SU-DHL-6 (cell line): ENCODE results near the gene ARL11.
"Not testable (repeated sequence)": the region's sequence is repeated elsewhere in the genome, so short reads cannot be mapped to it uniquely, and the experiment has no call there.

Experiments used
- H2AFZ ChIP-seq: fragments of 200-600 bp; sonication (generic); 2 replicates; pipeline ENCODE4 v1.6.1; 2014; ENCODE audit warnings: low read depth, mild to moderate bottlenecking, moderate library complexity, mixed read lengths, antibody characterized with exemption, low read length; ENCODE audit not compliant: severe bottlenecking
- H3F3A ChIP-seq: fragments of 200-600 bp; shearing (Covaris generic); 2 replicates; pipeline ENCODE4 v1.6.0; 2016; ENCODE audit warnings: antibody characterized with exemption, mild to moderate bottlenecking; ENCODE audit not compliant: insufficient read depth
- H3K27ac ChIP-seq: fragments of 200-600 bp; sonication (generic); 2 replicates; pipeline ENCODE4 v1.5.1; 2016; ENCODE audit warnings: low read depth, mild to moderate bottlenecking, low read length, moderate library complexity, mixed read lengths
- H3K27me3 ChIP-seq: fragments of 200-600 bp; sonication (generic), shearing (Covaris generic); 2 replicates; pipeline ENCODE4 v1.6.0; 2014; ENCODE audit warnings: mild to moderate bottlenecking, low read length
- H3K36me3 ChIP-seq: fragments of 200-600 bp; sonication (generic); 2 replicates; pipeline ENCODE4 v1.6.1; 2014; ENCODE audit warnings: mild to moderate bottlenecking, low read length, mixed read lengths
- H3K4me2 ChIP-seq: fragments of 300-600, 200-600 bp; shearing (Covaris generic), sonication (generic); 2 replicates; pipeline ENCODE4 v1.6.0; 2014; ENCODE audit warnings: low read length, low read depth, mild to moderate bottlenecking; ENCODE audit not compliant: poor library complexity, severe bottlenecking
- H3K4me3 ChIP-seq: fragments of 200-600 bp; sonication (generic); 2 replicates; pipeline ENCODE4 v1.5.1; 2014; ENCODE audit warnings: antibody characterized with exemption, low read length, mild to moderate bottlenecking, mixed read lengths; ENCODE audit not compliant: insufficient read depth, poor library complexity, severe bottlenecking
- H3K79me2 ChIP-seq: fragments of 200-600 bp; sonication (generic); 2 replicates; pipeline ENCODE4 v1.6.1; 2014; ENCODE audit warnings: mild to moderate bottlenecking, low read length, moderate library complexity; ENCODE audit not compliant: insufficient read depth
- H3K9ac ChIP-seq: fragments of 200-600 bp; sonication (generic); 2 replicates; pipeline ENCODE4 v1.7.0; 2014; ENCODE audit warnings: mild to moderate bottlenecking, low read length
- H3K9me2 ChIP-seq: fragments of 200-600 bp; sonication (generic); replicated peaks from 2 replicates; pipeline ENCODE4 v1.6.1; 2014; ENCODE audit warnings: low read length; ENCODE audit not compliant: insufficient read depth
- H3K9me3 ChIP-seq: fragments of 200-600 bp; sonication (generic); 2 replicates; pipeline ENCODE4 v1.6.1; 2014; ENCODE audit warnings: low read length, mixed read lengths; ENCODE audit not compliant: insufficient read depth
- H4K20me1 ChIP-seq: fragments of 200-600 bp; sonication (generic); 2 replicates; pipeline ENCODE4 v1.6.1; 2014; ENCODE audit warnings: low read depth, mild to moderate bottlenecking, antibody characterized with exemption, low read length, moderate library complexity, mixed read lengths
- EZH2phosphoT487 ChIP-seq: fragments of 200-600 bp; sonication (generic), shearing (Covaris generic); conservative IDR thresholded peaks from 2 replicates; pipeline ENCODE4 v1.6.1; 2018; ENCODE audit warnings: mild to moderate bottlenecking, antibody characterized with exemption, low read length, moderate library complexity, mixed read lengths
- TF ChIP-seq, protein P1 (sequence below): fragments of 200-600 bp; sonication (generic); IDR thresholded peaks from one replicate; pipeline ENCODE4 v1.5.1; 2017; ENCODE audit warnings: antibody characterized with exemption, mild to moderate bottlenecking, low read length, moderate library complexity; ENCODE audit not compliant: insufficient read depth, poor library complexity, severe bottlenecking

ARL11 gene

DNA sequence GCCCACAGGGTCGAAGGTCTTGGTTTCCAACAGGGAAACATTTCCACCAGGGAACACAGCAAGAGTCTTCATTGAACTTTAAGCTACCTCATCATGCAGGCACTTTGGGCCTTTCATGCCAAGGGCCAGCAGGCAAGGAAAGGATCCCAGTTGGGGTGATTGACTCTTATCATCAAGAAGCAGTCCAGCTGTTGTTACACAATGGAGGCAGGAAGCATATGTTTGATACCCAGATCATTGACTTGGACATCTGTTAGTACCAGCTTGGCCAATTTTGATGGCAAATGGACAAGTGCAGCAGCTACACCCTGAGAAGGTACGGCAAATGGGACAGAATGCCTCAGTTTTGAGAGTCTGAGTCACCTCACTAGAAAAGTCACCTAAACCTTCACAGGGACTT, 32.1 kb upstream of the ARL11 start:
- Histone ChIP-seq H3K27ac (no peak overlapping the region), H3K79me2 (no peaks in the 10 kb centered on the region), H2AFZ (no peak overlapping the region), H3K9me2 (no peaks in the 10 kb centered on the region), H3F3A (no peaks in the 10 kb centered on the region), H3K9ac (no peak overlapping the region), H3K27me3 (no peaks in the 10 kb centered on the region), H4K20me1 (no peaks in the 10 kb centered on the region), H3K9me3 (no peaks in the 10 kb centered on the region), H3K4me2 (no peak overlapping the region), H3K36me3 (no peaks in the 10 kb centered on the region), H3K4me3 (no peak overlapping the region)
- TF ChIP-seq EZH2phosphoT487: no peak
- TF ChIP-seq, protein P1, sequence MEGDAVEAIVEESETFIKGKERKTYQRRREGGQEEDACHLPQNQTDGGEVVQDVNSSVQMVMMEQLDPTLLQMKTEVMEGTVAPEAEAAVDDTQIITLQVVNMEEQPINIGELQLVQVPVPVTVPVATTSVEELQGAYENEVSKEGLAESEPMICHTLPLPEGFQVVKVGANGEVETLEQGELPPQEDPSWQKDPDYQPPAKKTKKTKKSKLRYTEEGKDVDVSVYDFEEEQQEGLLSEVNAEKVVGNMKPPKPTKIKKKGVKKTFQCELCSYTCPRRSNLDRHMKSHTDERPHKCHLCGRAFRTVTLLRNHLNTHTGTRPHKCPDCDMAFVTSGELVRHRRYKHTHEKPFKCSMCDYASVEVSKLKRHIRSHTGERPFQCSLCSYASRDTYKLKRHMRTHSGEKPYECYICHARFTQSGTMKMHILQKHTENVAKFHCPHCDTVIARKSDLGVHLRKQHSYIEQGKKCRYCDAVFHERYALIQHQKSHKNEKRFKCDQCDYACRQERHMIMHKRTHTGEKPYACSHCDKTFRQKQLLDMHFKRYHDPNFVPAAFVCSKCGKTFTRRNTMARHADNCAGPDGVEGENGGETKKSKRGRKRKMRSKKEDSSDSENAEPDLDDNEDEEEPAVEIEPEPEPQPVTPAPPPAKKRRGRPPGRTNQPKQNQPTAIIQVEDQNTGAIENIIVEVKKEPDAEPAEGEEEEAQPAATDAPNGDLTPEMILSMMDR: no peak

- Histone ChIP-seq H3K79me2 (no peaks in the 10 kb centered on the region), H3K27me3 (no peaks in the 10 kb centered on the region), H3K27ac (no peak overlapping the region), H3F3A (no peaks in the 10 kb centered on the region), H3K9me3 (no peaks in the 10 kb centered on the region), H3K4me2 (no peak overlapping the region), H3K36me3 (no peaks in the 10 kb centered on the region), H3K9ac (no peak overlapping the region), H3K9me2 (no peaks in the 10 kb centered on the region), H2AFZ (no peak overlapping the region), H4K20me1 (no peaks in the 10 kb centered on the region), H3K4me3 (no peak overlapping the region)
- TF ChIP-seq EZH2phosphoT487: no peak
- TF ChIP-seq, protein P1: no peak
Observed at GRCh38 chr13:49597043-49597641, 31.2 kb upstream of the ARL11 start.

DNA sequence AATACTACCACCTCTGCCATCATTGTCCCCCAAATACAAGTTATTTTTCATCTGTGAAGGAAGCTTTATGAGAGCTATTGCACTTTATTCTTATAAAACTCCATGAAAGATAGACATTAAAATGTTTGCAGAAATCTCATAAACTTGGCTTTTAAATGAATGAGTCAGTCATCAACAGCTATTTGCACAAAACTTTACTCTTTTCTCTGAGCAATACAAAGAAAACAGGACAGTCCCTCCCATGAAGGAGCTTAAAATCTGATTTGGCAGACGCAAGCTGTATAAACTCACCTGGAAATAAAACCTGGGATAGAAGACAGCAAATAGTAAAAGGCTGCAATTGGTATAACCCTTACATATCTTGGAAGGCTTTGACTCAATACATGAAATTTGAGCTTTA, 26.3 kb upstream of the ARL11 start:
- Histone ChIP-seq H3K27me3 (no peaks in the 10 kb centered on the region), H3K9me2 (no peaks in the 10 kb centered on the region), H3K79me2 (no peaks in the 10 kb centered on the region), H4K20me1 (no peaks in the 10 kb centered on the region), H3K9ac (no peak overlapping the region), H3K4me3 (no peak overlapping the region), H3K27ac (no peak overlapping the region), H2AFZ (no peak overlapping the region), H3F3A (peaks cover 5% of the 10 kb centered on the region; the same call in 1 of the 2 replicates), H3K4me2 (no peak overlapping the region), H3K9me3 (no peaks in the 10 kb centered on the region), H3K36me3 (no peaks in the 10 kb centered on the region)
- TF ChIP-seq, protein P1: no peak
- no peak for TF ChIP-seq EZH2phosphoT487

GRCh38 chr13:49602615-49603014, 25.7 kb upstream of the ARL11 start:
- not testable (repeated sequence) for H3K4me3 ChIP-seq, H3K4me2 ChIP-seq, H3K9me3 ChIP-seq, H3F3A ChIP-seq, H4K20me1 ChIP-seq, H2AFZ ChIP-seq, H3K9me2 ChIP-seq, H3K27me3 ChIP-seq, H3K9ac ChIP-seq, H3K27ac ChIP-seq, H3K79me2 ChIP-seq, H3K36me3 ChIP-seq
